Transverse colon (tissue), 4 donors: Measurements from ENCODE around the gene COPA. TPM values are rescaled to one million over a fixed set of nuclear protein-coding genes. Genes with fewer than 3 reads are reported as not detected.

Source experiments
- DNase-seq: peaks from one replicate; pipeline ENCODE4 v3.0.0-alpha.2; 2019
- H3K27ac ChIP-seq, 4 donors: fragments of 200-600 bp; sonication (generic); 2 replicates each; pipeline ENCODE4 v1.5.1; 2016 to 2018; ENCODE audit warnings: inconsistent platforms in 4 of 4
- H3K27me3 ChIP-seq: fragments of 200-600 bp; sonication (generic); 2 replicates; pipeline ENCODE4 v1.5.1; 2017; ENCODE audit warnings: inconsistent platforms
- H3K36me3 ChIP-seq, 4 donors: fragments of 200-600 bp; sonication (generic); 2 replicates each; pipeline ENCODE4 v1.5.1; 2017 to 2019; ENCODE audit warnings: inconsistent platforms in 4 of 4
- H3K4me1 ChIP-seq, 4 donors: fragments of 200-600 bp; sonication (generic); 2 replicates each; pipeline ENCODE4 v1.5.1; 2017 to 2020; ENCODE audit warnings: inconsistent platforms in 4 of 4
- H3K4me3 ChIP-seq, 4 donors: fragments of 200-600 bp; sonication (generic); 1 replicate in 1 of 4; 2 replicates in 3 of 4; pipeline versions ENCODE4 v1.5.1 to v1.6.1; 2017 to 2019; ENCODE audit warnings: inconsistent platforms in 4 of 4
- H3K9me3 ChIP-seq, 2 donors: fragments of 200-600 bp; sonication (generic); 2 replicates each; pipeline ENCODE4 v1.5.1; 2017 to 2019; ENCODE audit warnings: inconsistent platforms in 2 of 2
- CTCF ChIP-seq, 5 experiments: fragments of 200-600 bp in 3 of 5; fragments of 450-650 bp in 2 of 5; sonication (generic) in 3 of 5; IDR thresholded peaks; 1 replicate in 2 of 5; 2 replicates in 3 of 5; pipeline ENCODE4 v1.5.1; 2016 to 2017; ENCODE audit warnings: antibody characterized with exemption in 5 of 5, inconsistent platforms in 3 of 5, mild to moderate bottlenecking in 2 of 5, moderate library complexity in 1 of 5
- EP300 ChIP-seq: sonication (generic); formaldehyde crosslinking; IDR thresholded peaks from one replicate; pipeline ENCODE4 v1.6.1; 2017; ENCODE audit warnings: antibody characterized with exemption, low read depth
- POLR2A ChIP-seq: fragments of 450-650 bp; IDR thresholded peaks from one replicate; pipeline ENCODE4 v1.6.1; 2016; ENCODE audit warnings: antibody characterized with exemption, mild to moderate bottlenecking, moderate library complexity
- POLR2AphosphoS5 ChIP-seq, 3 donors: sonication (generic); formaldehyde crosslinking; IDR thresholded peaks; one replicate each; pipeline ENCODE4 v1.6.1; 2016; ENCODE audit warnings: antibody characterized with exemption in 3 of 3
- WGBS, 2 donors: methylation state at CpG; one replicate each; pipeline ENCODE4 v1.1.5; 2018; ENCODE audit warnings: low coverage in 1 of 2; 5-methylcytosine and 5-hydroxymethylcytosine counted together
- in situ Hi-C, 4 donors: fragments of 200-750 bp; cut with MboI; loops; one replicate each; pipeline versions ENCODE4 v1.15.0 to v1.15.1; 2017; ENCODE audit warnings: low sequenced_read_pairs in 3 of 4, low pct_ligation_motif_present in 1 of 4, low pct_unique_long_range_greater_than_20kb in 1 of 4
- intact Hi-C: fragments of 100-400 bp; cut with DNase I; formaldehyde crosslinking; loops from one replicate; pipeline ENCODE4 v1.15.1; 2023; ENCODE audit warnings: low total_unique reads
- total RNA-seq, 4 donors: library from RNA; depleted of rRNA; stranded (reverse); fragments of >200 nt; gene quantifications; one replicate each; pipeline ENCODE4 v1.1.0, GENCODE V29; 2016

Gene COPA
- total RNA-seq, 4 donors from 2014 or later = 98.7 to 152 (median 119) TPM

- intact Hi-C loops (no loop called here), in situ Hi-C loops (no loop called here)
- no peaks in the 10 kb centered on the region for H3K9me3 ChIP-seq
- 1% methylated on average over 7 of the region's 7 CpGs; no CpG with 5 or more reads in 1 of the 2 donors for WGBS, 2 donors
- no peak for DNase-seq
- H3K4me3 ChIP-seq = peak overlapping the region; percentile 73 to 97 (median 84)
- no peak for TF ChIP-seq POLR2A
- no peak for TF ChIP-seq EP300
- no peak for TF ChIP-seq CTCF (IDR thresholded peaks at IDR 0.05)
- no peak for TF ChIP-seq POLR2AphosphoS5 (IDR thresholded peaks at IDR 0.05)
- H3K4me1 ChIP-seq = peaks cover 7 to 33% (median 20%) of the 10 kb centered on the region in 4 donors
- H3K27me3 ChIP-seq = no peaks in the 10 kb centered on the region
- peak overlapping the region; percentile 87 to 97 (median 94) for H3K27ac ChIP-seq
- peaks cover 0 to 23% (median 10%) of the 10 kb centered on the region in 4 donors for H3K36me3 ChIP-seq
Observed at GRCh38 chr1:160342526-160342925, 524 bp downstream of the COPA start.

- no peak overlapping the region for H3K27ac ChIP-seq
- H3K4me1 ChIP-seq = peaks cover 7 to 28% (median 20%) of the 10 kb centered on the region in 4 donors
- intact Hi-C loops = no loop called here
- H3K27me3 ChIP-seq = no peaks in the 10 kb centered on the region
- H3K4me3 ChIP-seq = no peak overlapping the region
- no peak for DNase-seq
- WGBS, 2 donors = 54 to 92% methylated on average over 2 of the region's 2 CpGs
- in situ Hi-C loops = no loop called here
- TF ChIP-seq POLR2AphosphoS5 (IDR thresholded peaks at IDR 0.05) (no peak), CTCF (IDR thresholded peaks at IDR 0.05) (no peak), POLR2A (no peak), EP300 (no peak)
- no peaks in the 10 kb centered on the region for H3K9me3 ChIP-seq
- peaks cover 0 to 34% (median 16%) of the 10 kb centered on the region in 4 donors for H3K36me3 ChIP-seq
Observed at GRCh38 chr1:160340866-160341265, 2.2 kb downstream of the COPA start.

GRCh38 chr1:160340146-160340545, 2.9 kb downstream of the COPA start:
- DNase-seq = no peak
- in situ Hi-C loops = no loop called here
- 84 to 85% methylated on average over 3 of the region's 3 CpGs for WGBS, 2 donors
- Histone ChIP-seq H3K27me3 (no peaks in the 10 kb centered on the region), H3K36me3 (peaks cover 0 to 41% (median 19%) of the 10 kb centered on the region in 4 donors), H3K27ac (no peak overlapping the region), H3K9me3 (no peaks in the 10 kb centered on the region), H3K4me3 (no peak overlapping the region), H3K4me1 (peaks cover 7 to 28% (median 20%) of the 10 kb centered on the region in 4 donors)
- TF ChIP-seq EP300 (no peak), POLR2AphosphoS5 (IDR thresholded peaks at IDR 0.05) (no peak), POLR2A (no peak), CTCF (IDR thresholded peaks at IDR 0.05) (no peak)
- intact Hi-C loops = no loop called here

GRCh38 chr1:160338580-160338979, 4.5 kb downstream of the COPA start:
- Histone ChIP-seq H3K27ac (no peak overlapping the region), H3K36me3 (peaks cover 0 to 57% (median 26%) of the 10 kb centered on the region in 4 donors), H3K4me3 (no peak overlapping the region), H3K4me1 (peaks cover 7 to 20% (median 14%) of the 10 kb centered on the region in 4 donors), H3K9me3 (no peaks in the 10 kb centered on the region), H3K27me3 (no peaks in the 10 kb centered on the region)
- DNase-seq = no peak
- WGBS, 2 donors = 81 to 82% methylated on average over 4 of the region's 4 CpGs
- TF ChIP-seq EP300 (no peak), CTCF (IDR thresholded peaks at IDR 0.05) (no peak), POLR2A (no peak), POLR2AphosphoS5 (IDR thresholded peaks at IDR 0.05) (no peak)
- intact Hi-C loops (no loop called here), in situ Hi-C loops (no loop called here)
